NCI-H2107 treated with DMSO at 0.1 percent for 48 hours (cell line): ENCODE data around the gene TRIO.

Experiments used
- DNase-seq: peaks from one replicate; lab custom pipeline; 2025; ENCODE audit not compliant: unreplicated experiment; lab: John Stamatoyannopoulos, UW

TRIO gene

DNA sequence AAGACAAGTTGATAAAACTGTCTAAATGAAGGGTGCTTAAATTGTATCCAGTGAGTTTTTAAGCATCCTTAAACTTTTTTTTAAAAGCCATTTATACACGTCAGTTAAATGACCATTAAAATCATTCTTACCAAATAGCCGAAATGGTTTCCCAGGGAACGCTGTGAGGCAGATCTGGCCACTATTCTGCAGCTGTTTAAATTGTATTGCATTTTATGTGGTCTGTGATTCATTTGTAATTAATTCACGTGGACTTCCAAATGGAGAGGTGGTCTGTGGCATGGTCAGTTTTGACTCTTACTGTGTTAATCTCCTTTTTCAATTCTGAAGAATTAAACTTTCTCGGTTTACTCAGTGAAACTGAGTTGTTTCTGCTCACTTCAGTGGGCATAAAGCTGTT lies 324.7 kb downstream of the TRIO start:
- no peak for DNase-seq

DNA sequence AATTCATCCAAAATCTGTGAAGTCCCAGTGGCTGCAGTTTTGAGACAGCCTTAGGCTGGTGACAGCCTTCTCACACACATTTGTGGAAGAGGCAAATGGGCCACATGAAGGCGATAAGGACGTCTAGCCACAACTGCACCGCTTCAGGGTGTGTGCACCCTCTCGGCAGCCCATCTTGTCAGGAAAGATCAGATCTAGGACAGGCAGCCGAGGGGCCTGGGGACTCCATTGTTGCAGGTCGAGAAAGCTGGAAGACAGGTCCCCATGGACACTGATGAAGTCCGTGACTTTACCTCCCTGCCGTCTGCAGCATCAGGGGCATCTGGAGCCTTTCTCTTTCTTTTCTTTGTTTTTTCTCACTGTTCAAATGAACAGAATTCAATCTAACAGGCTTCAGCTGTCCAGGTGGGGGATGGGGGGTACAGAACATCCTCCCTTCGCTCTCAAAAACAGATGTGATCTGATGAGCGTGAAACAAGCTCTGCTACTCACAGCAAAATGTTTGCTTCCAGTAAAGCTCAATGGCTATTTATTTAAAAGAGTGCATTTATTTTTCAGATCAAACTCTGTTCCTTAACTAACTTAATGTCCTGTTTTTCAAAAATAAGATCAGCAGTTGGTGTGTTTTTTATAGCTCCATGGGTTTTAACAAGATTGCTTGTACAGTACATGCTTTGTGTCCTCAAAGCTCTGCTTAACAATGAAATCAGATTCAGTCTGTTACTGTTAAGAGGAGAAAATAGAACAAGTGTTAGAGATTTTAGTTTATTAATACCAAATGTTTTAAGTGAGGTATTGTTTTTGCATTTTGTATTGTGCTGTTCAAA lies 326.6 kb downstream of the TRIO start:
- DNase-seq, result no peak

DNA sequence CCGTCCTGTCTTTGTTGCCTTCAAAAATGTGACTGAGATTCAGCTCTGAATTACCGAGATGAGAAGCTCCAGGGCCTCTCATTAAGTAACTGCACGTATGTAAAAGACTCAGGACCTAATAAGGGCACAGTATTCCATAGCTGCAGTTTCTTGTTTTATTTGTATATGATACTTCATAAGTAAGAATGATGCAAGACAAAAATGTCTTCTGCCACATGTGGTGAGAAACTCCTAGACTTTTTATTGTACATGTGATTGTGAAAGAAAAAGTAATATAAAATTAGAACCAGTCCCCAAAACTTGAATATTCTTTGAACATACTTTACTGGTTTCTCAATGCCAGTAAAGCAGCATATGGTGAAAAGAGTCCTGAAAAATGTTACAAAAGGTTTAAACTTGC lies 328.4 kb downstream of the TRIO start:
- DNase-seq, result no peak

DNA sequence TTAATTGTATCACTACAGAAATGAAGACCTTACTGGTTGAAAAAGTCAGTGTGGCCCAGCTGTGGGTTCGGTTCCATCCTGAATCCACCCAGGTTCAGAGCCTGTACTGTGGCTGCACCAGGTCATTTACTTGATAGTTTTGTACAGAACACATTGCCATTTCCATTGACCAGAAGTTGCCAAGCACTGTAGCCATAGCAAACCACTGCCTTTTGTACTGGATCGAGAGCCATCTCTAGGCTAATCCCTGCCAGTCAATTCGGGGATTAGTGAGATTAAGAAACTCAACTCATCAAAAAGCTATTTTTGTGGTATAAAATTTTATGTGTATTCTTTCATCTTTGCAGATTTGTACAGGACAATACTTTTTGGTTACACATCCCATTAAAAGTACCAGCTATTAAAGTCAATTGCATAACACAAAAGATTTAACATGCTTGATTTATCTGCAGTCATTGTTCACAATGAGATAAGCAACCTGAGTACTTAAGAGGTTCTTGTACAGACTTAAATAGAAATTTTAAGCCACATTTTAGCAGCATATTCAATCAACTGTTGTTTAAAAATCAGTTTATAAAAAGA lies 329.9 kb downstream of the TRIO start:
- DNase-seq, result no peak

DNA sequence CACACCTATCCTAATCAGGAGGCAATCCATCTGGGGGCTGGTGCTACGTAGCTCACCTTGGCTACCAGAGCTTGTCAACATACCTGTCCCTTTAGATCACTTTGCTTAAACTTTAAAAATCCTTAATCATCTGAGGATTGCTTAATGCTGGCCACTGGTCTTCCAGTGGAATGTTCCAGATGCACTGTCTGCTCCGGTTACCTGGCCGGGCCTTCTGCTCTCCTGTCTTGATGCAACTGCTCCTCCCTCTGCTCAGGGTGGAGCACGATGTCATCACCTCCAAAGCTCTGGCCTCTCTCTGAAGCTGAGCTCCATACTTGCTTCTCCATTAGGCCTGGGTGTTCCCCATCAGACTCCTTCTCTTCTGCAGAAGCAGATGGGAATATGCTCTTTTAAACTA lies 331.9 kb downstream of the TRIO start:
- DNase-seq, result no peak

DNA sequence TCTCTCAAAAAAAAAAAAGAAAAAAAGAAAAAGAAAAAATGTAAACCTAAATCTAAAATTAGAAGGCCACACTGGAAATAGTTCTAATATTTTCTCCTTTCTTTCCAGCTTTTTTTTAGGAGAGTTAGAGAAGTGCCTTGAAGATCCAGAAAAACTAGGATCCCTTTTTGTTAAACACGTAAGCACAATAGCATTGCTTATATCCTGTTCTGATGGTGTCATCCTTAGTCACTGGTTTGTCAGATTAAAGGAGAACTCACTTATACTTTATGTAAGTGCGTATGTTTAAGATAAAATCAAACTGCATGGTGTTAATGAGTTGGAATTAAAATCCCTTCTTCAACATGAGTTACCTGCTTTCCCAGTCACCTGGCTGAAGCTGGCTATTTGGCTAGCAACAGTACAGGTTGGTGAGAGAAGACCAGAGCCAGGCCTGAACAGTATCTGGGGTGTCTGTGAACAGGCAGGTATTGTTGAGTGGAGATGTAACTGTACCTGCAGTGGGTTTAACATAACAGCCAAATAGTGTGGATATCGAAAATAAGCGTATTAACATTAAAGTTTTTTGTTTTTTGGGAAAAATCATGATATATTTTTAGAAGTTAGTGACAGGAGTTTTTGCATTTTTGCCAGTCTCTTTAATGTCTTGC lies 333.8 kb downstream of the TRIO start:
- no peak for DNase-seq

DNA sequence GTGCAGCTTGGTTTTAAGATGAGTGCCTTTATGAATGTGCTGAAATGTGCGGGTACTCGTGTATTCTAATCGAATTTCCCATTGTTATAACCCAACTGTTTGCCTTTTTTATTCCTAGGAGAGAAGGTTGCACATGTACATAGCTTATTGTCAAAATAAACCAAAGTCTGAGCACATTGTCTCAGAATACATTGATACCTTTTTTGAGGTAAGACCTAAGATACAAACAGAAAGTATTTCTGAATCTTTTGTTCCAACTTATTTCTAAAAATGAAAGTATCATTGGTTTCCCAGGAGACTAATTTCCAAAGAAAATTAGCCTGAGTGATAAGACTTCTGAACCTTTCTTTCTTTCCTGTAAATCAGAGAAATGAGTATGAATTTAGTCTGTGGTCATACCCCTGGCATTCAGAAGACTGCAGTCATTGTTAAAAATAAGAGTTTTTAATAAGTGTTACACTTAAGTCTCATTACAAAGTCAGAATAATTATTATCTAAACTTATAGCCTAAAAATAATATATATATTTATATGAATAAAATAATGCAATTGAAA lies 336.1 kb downstream of the TRIO start:
- no peak for DNase-seq

DNA sequence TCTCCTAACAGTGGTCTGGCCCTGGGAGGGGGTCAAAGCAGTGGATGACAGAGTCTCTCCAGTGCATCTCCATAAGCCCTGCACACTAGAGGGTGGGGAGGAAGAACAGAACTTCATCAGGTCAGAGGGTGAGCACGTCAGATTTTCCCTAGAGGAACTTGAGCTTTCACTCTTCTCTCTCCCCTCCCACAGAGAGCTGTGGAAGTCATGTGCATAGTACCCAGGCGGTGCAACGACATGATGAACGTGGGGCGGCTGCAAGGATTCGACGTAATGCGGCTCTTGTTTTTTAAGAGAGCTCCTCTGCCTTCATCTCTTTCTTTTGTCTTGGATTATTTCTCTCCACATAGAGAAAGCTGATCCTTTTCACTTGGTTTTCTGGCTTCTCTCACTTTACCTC lies 338.2 kb downstream of the TRIO start:
- DNase-seq, result no peak

DNA sequence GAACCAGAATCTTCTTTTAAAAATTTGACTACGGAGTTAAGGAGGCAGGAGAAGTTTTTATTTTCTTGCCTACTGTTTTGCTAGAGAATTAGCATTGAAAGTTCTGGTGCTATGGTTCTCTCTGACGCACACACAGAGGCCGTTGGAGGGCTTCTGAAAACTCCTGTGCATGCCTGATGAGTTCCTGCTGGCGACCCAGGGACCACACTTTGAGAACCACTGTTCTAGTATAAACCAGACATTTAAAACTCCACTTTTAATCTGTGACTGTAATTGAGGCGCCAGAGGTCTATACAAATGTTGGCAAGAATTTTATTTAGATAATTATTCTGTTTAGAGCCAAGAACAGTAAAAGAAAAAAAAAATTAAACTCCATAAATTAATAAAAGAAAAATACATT lies 338.9 kb downstream of the TRIO start:
- no peak for DNase-seq

DNA sequence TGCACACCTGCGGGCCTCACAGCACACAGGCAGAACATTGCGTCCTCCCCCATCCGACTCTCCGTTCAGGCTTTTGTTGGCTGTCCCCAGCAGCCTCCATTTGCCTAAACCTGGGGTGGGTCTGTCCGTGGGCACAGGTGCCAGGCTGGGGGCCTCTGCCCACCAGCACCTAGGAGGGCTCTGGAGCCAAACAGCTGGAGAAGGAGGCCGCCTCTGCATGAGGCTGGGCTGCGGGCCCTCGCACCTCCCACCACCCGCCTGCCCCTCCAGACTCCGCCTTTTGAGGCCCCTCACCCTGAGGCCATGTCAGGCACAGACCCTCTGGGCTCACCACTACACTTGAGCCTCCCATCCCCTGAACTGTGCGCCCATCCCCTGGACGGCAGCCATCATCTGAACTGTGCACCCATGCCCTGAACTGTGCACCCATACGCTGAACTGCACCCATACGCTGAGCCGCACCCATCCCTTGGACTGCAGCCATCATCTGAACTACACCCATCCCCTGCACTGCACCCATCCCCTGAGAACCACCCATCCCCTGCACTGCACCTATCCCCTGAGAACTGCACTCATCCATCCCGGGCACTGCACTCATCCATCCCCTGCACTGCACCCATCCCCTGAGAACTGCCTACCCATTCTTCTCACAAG lies 340.5 kb downstream of the TRIO start:
- DNase-seq, result no peak

DNA sequence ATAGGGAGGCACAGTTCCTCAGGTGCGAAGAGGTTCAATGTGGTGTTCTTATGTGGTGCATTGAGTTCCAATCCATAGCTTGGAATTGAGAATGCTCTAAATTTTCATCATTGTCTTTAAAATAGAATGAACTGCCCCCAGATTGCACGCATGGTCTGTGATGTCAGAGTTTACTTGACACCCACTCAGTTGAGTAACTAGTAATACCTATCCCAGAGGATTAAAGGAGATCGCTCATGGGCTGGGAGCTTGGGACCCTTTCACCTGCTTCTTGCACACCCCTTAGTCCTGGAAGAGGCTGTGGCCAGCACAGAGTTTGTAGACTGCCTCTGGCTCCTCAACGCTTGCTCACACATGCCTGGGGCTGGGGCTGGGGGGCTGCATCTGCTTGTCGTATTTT lies 343.3 kb downstream of the TRIO start:
- no peak for DNase-seq

DNA sequence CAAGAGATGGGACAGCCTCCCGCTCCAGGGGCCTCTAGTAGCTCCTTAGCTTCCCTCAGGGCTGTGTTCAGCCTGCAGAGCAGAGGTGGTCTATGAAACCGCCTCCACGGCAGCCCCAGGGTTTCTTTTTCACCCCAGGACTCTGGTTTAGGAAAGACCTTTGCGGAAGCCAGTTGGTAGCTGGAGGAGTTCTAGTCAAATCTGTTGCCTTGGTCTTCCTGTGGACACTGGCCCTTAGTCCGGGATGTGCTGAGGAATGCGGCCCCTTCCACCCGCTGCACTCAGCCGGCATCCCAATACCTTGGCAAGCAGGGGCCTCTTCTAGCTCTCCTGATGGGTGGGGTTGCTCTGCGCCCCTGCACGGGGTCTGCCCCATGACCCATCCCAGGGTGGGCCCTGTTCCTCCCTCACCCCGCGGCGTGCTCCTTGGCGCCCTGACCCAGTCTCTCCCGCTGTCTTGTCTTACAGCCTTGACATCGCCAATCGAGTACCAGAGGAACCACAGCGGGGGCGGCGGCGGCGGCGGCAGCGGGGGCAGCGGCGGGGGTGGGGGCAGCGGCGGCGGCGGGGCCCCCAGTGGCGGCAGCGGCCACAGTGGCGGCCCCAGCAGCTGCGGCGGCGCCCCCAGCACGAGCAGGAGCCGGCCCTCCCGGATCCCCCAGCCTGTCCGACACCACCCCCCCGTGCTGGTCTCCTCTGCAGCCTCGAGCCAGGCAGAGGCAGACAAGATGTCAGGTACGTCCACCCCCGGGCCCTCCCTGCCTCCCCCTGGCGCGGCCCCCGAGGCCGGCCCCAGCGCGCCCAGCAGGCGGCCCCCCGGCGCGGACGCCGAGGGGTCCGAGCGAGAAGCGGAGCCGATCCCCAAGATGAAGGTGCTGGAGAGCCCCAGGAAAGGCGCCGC lies 344.1 kb downstream of the TRIO start:
- DNase-seq, result no peak

DNA sequence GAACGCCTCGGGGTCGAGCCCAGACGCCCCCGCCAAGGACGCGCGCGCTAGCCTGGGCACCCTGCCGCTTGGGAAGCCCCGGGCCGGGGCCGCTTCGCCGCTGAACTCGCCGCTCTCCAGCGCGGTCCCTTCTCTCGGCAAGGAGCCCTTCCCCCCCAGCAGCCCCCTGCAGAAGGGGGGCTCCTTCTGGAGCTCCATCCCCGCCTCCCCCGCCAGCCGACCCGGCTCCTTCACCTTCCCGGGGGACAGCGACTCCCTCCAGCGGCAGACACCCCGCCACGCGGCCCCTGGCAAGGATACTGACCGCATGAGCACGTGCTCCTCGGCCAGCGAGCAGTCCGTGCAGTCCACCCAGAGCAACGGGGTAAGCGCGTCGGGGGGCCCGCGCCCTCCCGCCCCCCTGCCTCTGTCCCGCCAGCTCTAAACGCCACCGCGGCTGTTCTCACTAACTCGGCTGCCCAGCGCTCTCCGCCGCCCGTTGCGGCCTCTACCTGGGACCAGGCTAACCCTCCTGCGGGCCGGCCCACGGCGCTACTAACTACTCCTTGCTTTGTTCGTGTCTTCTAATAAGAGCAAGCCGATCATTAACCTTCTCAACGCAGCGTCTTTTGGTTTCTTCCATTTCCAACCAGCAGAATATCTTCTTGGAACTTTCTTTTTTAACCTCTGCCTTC lies 344.9 kb downstream of the TRIO start:
- DNase-seq, result no peak

DNA sequence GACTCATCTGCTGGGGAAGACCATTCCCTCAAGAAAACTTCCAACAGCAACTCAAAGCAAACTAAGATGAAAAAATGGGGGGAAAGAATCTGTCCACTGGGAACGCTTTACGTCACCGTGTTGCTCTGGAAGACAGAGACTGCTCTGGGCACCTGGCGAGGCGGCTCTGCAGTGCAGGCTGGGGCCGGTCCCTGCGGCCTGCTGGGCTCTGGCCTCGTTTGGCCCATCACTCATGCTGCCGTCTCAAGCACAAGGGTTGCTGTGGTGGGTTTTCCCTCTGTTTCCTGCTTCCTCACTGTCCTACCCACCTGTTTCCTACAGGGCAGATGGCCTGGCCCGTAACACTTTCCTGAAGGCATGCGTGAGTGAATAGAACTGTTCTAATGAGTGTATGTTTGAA lies 345.6 kb downstream of the TRIO start:
- no peak for DNase-seq

DNA sequence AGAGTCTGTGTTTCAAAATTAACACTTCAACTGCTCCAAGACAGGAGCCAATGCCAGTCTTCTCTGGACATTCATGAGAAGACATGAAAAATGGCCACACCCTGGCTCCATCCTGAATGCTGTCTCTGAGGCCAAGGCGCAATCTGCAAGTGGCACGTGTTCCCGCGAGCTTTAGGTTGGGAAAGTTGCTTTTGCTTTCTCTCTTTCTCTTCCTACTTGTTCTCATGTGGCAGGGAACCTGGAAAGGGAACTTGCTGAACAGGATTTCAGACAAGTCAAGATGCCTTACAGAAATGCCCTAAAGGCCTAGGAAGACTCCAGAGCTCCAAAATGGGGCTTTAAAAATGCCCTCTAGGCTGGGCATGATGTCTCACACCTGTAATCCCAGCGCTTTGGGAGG lies 346.5 kb downstream of the TRIO start:
- no peak for DNase-seq

DNA sequence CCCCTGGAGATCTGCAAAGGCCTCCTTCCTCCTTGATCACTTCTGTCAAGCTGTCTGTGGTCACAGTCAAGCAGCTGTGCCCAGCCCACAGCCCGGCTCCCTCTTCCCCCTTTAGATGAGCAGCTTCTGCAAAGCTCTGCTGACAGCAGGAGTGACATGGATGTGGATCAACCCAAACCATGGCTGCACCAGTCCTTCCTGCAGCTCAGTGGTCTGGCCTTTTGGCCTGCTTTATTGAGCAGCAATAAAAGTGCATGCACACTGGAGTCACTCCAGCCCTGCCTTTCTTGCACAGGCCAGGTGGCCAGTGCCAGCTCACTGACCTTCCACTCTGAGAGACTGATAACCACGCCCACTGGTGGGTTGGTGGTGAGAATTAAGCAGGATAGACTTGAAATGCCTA lies 347.2 kb downstream of the TRIO start:
- no peak for DNase-seq

DNA sequence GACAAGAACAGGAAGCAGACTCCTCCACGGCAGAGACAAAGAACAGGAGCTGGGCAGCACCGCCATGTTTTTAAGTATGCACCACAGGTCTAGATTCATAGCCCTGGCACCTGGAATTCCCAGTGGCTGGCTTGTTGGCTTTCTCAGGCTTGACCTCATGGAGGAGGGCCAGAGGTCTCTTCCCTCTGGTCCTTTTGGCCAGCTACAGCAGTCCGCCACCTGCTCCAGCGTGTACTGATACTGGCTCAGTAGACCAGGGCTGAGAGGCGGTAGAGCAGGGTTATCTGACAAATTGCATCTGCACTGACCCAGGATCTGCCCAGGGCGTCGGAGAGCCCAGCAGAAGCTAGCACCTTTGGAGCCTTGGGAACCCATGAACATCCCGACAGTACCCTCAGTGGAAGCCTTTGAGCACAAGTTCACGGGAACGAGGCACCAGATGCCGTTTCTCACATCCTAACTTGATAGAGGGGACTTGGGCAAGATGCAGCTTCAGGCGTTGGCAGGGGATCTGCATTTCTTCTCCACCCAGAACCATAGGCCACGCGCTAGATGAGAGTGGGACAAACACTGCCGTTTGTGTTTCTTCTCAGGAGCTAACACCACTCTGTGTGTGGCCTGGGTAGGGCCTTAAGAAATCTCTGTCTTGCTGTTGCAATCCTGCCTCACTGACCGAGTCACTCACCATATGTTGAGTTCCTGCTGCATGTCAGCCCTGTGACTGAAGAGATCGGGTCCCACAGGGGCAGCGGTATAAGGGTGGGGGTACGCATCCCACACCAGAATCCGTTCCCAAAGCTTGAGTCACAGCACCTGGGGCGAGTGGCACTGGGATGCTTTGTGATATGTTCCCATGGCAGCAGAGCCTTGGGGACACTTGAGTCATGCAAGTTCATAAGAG lies 348.1 kb downstream of the TRIO start:
- no peak for DNase-seq

DNA sequence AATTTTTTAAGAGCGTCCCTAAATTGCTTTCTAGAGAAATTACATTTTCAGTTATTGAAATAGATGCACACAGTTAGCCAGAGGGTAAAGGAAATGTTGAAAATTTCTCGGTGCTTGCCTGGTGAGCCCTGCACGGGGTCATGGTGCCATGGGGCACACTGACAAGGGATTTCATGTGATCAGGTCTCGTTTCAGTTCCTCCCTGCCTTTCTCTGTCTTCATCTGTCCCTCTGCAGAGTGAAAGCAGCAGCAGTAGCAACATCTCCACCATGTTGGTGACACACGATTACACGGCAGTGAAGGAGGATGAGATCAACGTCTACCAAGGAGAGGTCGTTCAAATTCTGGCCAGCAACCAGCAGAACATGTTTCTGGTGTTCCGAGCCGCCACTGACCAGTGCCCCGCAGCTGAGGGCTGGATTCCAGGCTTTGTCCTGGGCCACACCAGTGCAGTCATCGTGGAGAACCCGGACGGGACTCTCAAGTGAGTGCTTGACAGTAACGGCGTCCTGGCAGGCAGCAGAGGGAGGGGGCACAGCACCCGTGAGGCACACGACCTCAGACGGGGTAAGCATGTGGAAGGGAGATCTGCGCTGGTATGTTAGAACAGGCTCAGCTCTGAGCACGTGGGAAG lies 349.3 kb downstream of the TRIO start:
- DNase-seq, result no peak

DNA sequence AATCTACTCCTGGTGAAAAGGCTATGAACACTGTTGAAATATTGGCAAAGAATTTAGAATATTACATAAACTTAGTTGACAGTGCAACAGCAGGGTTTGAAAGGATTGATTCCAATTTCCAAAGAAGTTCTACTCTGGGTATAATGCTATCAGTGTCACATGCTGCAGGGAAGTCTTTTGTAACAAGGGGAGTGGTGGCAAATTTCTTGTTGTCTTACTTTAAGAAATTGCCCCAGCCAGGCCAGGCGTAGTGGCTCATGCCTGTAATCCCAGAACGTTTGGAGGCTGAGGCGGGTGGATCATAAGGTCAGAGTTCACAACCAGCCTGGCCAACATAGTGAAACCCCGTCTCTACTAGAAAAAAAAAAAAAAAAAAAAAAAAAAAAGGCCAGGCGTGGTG lies 352.2 kb downstream of the TRIO start:
- no peak for DNase-seq
